H4 (cell line): ENCODE measurements around the gene CYP2S1. TPM values are rescaled to one million over a fixed set of nuclear protein-coding genes. Genes with fewer than 3 reads are reported as not detected.

Source experiments
- DNase-seq: peaks from one replicate; pipeline ENCODE4 v3.0.0-alpha.2; 2015; ENCODE audit warnings: low spot score
- total RNA-seq: library from RNA; depleted of rRNA; stranded (reverse); fragments of >200 nt; shearing (Covaris generic); gene quantifications from 2 replicates; pipeline ENCODE4 v1.2.3, GENCODE V29; 2014

CYP2S1 gene
- total RNA-seq, 1 experiment from 2014 or later: 3.0 TPM

GRCh38 chr19:41194157-41194552, 1.1 kb downstream of the CYP2S1 start:
- no peak for DNase-seq

GRCh38 chr19:41195675-41196497, 2.9 kb downstream of the CYP2S1 start:
- DNase-seq: no peak

- DNase-seq: no peak
Observed at GRCh38 chr19:41198559-41198958, 5.5 kb downstream of the CYP2S1 start.

GRCh38 chr19:41203371-41203770, 10.4 kb downstream of the CYP2S1 start:
- DNase-seq: no peak

GRCh38 chr19:41204338-41204737, 11.3 kb downstream of the CYP2S1 start:
- DNase-seq: peak; percentile 68

- no peak for DNase-seq
Observed at GRCh38 chr19:41205995-41206394, 13.0 kb downstream of the CYP2S1 start.

GRCh38 chr19:41206456-41206855, 13.4 kb downstream of the CYP2S1 start:
- DNase-seq: no peak

- DNase-seq: no peak
Observed at GRCh38 chr19:41206926-41207750, 14.1 kb downstream of the CYP2S1 start.

- DNase-seq: no peak
Observed at GRCh38 chr19:41214161-41214560, 21.1 kb downstream of the CYP2S1 start.

GRCh38 chr19:41217741-41218140, 24.7 kb downstream of the CYP2S1 start:
- no peak for DNase-seq

GRCh38 chr19:41218249-41218614, 25.2 kb downstream of the CYP2S1 start:
- DNase-seq: no peak

GRCh38 chr19:41218615-41219507, 25.8 kb downstream of the CYP2S1 start, which contains the start of gene AXL:
TSS of gene AXL (plus strand) at chr19:41219223. CDS start at chr19:41219393, 170 bp downstream.
- DNase-seq: peak; percentile 69

GRCh38 chr19:41219924-41220567, 27.0 kb downstream of the CYP2S1 start:
- peak; percentile 25 for DNase-seq

GRCh38 chr19:41220811-41221210, 27.8 kb downstream of the CYP2S1 start:
- DNase-seq: no peak

- DNase-seq: no peak
Observed at GRCh38 chr19:41221514-41222205, 28.6 kb downstream of the CYP2S1 start.

GRCh38 chr19:41222240-41222639, 29.2 kb downstream of the CYP2S1 start:
- no peak for DNase-seq

- peak; percentile 65 for DNase-seq
Observed at GRCh38 chr19:41223431-41224234, 30.6 kb downstream of the CYP2S1 start.

GRCh38 chr19:41224632-41225031, 31.6 kb downstream of the CYP2S1 start:
- DNase-seq: no peak

GRCh38 chr19:41225238-41226052, 32.4 kb downstream of the CYP2S1 start:
- peak; percentile 98 for DNase-seq
